NCI-H82 (cell line): Measurements from ENCODE around the gene CD300LF.
A peak's percentile ranks its signal among the peaks of the same experiment; 100 is the strongest.

Source experiments
- DNase-seq: peaks from one replicate; lab custom pipeline; 2025; lab: John Stamatoyannopoulos, UW

Gene CD300LF

DNA sequence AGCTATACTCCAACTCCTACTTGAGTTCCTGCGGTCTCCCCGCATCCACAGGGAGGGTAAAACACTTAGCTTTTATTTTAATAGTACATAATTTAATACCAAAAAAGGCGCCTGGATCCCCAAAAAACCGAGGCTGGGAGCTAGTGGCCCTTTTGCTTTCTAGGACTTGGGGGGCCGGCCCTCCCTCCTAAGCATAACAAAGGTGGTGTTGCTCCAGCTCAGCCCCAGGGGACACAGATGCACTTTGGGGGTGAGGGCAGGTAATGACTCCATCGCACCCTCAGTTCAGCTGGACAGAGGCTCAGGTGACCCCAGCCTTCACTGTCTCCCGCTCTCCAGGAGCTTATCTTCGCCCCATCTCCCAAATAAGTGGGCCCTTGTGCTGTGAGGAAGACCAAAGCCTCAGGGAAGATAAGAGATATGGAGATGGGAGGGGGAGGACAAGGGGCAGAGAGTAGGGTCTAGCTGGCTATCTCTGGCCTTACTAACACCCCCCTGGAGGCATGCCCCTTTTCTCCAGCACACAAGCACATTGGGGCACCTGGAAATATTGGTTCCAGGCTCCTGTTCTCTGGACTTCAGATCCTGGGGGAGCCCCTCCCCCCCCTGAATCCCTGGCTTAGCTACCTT lies 32.9 kb upstream of the CD300LF start:
- DNase-seq = no peak

DNA sequence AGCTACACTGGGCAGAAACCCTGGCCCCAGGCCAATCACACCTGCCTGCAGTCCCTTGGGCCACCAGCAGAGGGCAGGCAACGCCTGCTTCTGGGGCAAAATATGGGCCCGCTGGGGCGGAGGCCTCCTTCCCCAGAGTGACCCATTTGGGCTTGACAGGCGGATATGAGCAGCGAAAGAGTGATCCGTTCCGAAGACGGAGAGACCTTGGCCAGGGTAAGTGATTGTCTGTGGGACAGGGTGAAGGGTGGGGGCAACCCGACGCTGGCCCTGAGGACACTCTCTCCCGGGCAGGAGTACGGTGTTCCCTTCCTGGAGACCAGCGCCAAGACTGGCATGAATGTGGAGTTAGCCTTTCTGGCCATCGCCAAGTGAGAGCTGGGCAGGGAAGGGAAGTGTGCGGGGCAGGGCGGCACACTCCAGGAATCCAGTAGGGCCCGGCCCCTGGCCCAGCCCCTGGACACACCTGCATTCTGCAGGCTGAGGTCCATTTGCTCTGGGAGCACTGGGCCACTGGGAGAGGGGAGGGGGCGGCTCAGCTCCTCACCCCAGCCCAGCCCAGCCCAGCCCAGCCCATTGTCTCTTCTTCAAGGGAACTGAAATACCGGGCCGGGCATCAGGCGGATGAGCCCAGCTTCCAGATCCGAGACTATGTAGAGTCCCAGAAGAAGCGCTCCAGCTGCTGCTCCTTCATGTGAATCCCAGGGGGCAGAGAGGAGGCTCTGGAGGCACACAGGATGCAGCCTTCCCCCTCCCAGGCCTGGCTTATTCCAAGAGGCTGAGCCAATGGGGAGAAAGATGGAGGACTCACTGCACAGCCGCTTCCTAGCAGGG lies 32.2 kb upstream of the CD300LF start:
- DNase-seq = peak; percentile 80

DNA sequence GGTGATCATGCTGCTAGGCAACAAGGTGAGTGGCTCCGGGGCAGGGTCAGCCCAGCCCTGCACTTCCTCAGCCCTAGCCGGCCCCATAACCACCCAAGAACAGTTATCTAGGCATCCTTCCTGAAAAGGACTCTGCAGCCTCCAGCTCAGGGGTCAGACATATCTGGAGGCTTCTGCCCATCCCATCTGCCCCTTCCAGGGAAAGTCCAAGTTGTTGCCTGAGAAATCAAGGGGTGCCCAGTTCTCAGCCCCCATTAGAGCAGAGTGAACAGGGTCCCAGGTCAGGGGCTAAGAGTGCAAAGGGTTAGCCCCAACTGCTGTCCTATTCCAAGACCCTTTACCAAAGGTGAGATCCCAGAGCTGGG lies 31.6 kb upstream of the CD300LF start:
- no peak for DNase-seq

- no peak for DNase-seq
Observed at GRCh38 chr17:74743755-74744154, 31.0 kb upstream of the CD300LF start.

DNA sequence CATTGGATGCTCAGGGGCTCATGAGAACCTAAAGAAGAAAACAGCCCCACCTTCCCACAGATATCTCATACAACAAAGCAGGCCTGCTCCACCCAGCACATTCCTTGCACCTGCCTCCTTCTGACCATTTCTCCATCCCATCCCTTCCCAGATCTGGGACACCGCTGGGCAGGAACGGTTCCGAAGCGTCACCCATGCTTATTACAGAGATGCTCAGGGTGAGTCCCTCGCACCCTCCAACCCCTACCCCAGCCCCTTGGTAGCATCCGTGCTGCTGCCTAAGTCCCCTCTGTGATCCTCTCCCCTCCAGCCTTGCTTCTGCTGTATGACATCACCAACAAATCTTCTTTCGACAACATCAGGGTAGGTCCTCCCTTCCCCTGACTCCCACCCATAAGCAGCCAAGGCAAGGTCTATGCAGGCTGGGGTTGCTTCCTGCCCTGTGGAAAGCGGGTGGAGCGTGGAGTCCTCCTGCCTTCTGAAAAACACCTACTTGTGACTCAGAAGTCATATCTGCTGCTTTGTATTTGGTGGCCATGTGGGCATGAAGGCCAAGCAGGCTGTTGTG lies 30.3 kb upstream of the CD300LF start:
- DNase-seq = no peak

- no peak for DNase-seq
Observed at GRCh38 chr17:74742153-74742515, 29.4 kb upstream of the CD300LF start.

DNA sequence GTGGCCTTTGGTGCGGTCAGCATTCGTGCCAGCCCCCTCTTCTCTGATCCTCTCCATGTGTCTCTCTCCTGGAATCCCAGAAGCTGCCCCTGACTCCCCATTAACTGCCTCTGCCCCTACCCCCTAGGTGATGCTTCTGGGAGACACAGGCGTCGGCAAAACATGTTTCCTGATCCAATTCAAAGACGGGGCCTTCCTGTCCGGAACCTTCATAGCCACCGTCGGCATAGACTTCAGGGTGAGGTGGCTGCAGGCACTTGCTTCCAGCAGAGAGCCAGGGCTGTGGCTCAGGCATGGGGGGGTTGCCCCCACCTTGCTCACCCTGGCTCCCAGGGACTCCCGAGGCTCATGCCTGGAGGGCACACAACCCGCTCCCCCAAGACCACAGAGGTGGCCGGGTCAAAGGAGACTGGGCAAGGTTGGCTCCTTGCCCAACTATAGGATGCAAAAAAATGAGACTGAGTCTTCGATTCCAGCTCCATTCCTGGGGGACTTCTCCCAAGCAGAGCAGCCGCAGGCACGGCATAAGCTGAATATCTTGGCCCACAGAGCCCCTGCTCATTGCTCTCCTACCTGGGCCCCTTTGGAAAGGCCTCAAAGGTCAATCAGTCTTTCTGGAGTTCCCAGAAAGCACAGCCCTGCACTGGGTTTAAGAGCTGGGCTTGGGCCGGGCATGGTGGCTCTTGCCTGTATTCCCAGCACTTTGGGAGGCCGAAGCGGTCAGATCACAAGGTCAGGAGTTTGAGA lies 28.1 kb upstream of the CD300LF start:
- no peak for DNase-seq

- DNase-seq = no peak
Observed at GRCh38 chr17:74740173-74740572, 27.4 kb upstream of the CD300LF start.

DNA sequence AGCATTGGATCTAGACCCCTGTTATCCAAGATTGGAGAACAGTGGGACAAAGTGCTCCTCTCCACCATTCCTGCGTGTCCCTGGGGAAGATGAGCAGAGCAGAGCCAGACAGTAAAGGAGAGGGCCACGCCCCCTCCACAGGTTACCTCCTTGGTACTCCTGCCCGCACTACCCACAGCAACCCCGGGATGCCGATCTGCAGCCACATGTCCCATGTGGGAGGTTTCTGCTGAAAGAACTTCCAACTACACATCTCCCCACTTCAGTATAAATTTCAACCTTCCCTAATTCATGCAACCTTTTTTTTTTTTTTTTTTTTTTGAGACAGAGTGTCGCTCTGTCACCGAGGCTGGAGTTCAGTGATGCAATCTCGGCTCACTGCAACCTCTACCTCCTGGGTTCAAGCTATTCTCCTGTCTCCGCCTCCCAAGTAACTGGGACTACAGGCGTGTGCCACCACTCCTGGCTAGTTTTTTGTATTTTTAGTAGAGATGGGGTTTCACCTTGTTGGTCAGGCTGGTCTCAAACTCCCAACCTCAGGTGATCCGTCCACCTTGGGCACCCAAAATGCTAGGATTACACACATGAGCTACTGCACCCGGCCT lies 26.6 kb upstream of the CD300LF start:
- DNase-seq = no peak

DNA sequence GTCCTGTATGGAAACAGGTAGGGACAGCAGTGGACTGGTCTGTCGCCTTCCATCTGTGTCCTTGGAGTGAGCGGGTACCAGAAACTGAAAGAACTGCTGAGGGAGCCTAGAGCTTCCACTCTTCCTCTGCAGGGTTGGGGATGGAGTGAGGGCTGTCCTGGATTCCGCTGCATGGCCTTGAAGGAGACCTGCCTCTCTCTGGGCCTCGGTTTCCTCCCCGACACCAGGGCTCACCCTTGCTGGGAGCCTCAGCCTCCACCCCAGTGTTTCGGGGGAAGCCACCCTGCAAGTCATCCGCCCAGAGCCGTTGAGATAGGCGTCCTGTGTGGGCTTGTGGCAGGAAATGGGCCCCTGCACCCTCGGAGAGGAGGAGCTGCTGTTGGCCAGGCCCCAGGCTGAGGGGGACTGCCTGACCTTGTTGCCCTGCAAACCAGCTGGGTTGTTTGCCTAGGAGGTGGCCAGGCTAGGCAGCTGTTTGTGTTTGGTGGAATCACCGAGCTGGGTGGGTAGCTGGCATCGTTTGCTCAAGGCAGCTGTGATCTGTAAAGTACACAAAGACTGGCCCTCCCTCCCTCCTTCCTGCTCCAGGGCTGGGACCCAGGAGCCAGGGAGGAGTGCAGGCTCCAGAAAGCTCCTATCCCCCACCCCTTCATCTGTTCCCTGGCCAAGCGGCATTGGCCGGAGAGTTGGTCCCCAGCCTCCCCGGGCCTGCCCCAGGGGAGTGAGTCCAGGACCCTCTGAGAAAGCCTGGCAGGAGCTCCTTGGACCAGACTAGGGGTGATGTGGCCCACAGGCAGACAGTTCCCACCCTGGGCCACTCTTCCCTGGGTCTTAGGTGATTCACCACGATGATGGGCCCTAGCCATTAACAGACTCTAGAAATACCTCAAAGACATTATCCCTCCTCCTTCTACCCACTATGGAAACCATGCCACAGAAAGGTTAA lies 25.6 kb upstream of the CD300LF start:
- DNase-seq = no peak

DNA sequence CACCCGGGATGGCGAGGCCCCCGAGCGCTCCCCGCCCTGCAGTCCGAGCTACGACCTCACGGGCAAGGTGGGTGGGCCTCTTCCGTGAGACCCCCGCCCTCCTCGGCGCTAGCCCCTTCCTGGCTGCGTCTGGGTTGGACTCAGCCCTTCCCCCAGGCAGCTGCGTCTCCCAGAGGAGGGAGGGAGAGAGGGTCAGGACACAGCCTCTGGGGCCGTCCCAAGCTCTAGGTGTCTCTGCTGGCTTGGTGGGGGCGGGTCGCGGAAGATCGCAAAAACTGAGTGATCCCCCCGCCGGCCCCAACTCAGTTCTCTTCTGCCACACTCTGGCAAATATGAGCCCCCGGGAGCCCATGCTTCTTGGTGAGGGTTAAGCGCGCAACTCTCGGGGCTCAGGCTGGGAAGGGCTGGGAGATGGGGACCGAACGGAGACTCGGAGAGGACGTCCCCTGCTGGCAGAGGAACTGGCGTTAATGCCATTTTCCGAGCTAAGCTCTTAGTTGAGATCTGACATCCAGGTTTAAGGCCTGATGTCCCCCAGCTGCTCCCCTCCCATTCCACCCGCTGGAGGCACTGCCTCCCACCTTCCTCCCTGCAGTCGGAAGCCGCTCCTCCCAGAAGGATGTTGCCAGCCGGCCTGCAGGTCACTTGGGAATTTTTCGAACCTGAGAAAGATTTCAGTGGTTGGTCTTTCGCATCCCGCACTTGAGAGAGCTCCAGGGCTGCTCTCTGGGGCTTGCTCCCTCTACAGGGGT lies 24.8 kb upstream of the CD300LF start:
- DNase-seq = peak; percentile 92

- DNase-seq = peak; percentile 63
Observed at GRCh38 chr17:74736513-74737298, 24.0 kb upstream of the CD300LF start, which contains the start of gene RAB37. Gene RAB37 (plus strand): TSS chr17:74737256. CDS start chr17:74737273, 17 bp downstream.

DNA sequence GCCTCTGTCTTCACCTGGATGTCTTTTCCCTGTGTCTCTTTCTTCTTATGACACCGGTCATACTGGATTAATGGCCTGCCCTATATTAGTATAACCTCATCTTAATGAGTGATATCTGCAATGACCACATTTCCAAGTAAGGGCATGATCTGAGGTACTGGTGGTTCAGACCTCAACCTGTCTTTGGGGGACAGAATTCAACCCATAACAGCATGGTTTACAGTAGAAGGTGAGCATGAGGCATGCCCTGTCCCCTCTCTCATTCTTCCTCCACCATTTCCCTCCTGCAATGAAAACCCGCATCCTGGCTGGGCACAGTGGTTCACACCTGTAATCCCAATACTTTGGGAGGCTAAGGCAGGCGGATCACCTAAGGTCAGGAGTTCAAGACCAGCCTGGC lies 21.5 kb upstream of the CD300LF start:
- DNase-seq = no peak

DNA sequence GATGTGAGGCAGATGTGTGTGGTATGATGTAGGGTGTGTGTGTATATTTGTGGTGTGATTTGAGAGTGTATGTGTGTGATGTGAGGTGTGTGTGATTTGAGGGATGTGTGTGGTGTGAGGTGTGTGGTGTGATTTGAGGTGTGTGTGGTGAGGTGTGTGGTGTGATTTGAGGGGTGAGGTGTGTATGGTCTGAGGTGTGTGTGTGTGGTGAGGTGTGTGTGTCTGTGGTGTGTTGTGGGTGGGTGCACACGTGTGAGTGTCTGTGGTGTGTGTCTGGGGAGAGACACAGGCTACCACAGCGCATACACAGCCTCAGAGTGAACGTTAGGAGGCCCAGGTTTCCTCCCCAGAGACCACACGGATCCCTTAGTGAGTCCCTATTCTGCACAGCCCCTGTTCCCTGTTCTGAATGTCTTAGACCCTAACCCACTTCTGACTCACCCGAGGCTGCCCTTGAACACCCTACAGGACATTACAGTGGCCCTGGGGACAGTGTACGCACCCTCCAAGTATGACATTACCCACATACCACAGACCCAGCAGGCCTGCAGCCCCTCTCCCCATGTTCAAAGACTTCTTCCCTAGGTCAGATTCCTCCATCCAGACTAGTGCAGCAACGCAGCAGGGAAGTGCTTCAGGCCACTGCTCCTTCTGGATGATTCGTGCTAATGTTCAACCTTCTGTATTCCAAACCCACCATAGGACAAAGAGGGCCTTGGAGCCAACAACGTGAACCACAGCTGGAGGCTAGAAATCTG lies 20.8 kb upstream of the CD300LF start:
- no peak for DNase-seq

- no peak for DNase-seq
Observed at GRCh38 chr17:74732042-74732867, 19.5 kb upstream of the CD300LF start.

DNA sequence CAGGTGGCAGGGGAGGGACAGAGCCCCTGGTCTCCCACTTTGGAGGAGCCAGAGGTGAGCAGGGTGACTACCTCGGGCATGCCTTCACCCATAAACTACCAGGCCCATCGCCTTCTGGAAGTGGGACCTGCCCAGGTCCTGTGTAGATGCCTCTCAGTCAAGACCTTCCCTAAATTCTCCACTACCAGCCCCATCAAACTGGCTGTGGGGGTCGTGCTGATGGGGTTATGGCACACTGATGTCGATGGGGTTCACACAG lies 18.6 kb upstream of the CD300LF start:
- DNase-seq = no peak

DNA sequence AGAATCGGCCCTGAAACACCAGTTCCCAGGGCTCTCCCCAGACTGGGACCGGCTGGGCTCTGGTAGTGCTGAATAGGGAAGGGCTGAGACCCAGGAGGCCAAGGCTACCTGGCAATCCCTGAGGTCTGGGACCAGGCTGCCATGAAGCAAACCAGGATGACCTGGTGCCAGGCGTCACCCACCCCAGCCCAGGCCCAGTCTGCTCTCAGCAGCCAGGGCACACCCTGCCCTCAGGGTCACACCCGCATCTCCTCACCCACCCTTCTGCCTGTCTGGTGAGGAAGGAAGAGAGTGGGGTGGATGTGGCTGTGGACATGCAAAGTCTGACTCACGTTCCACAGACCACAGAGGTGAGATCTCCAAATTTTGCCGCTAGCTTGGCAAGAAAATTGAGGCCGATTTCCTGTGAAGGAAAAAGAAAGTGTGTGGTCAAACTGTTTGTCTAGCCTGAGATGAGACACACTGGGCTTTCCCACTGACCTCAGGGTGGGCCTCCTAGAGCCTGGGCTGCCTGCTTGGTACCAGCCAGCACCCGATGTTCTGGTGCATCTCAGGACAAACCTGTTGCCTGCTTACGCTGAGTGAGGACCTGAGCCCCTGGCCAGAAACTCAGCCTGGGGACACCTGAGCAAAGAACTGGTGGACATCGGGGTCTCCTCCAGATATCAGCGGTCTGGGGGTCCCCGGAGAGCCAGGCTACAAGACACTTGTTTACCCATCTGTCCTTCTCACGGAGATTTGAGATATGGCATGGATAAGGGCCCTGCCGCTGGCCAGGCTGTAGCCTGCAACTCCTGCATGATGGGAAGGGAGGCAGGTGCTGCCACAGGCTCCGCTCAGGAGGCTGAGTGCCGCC lies 18.0 kb upstream of the CD300LF start:
- no peak for DNase-seq
